Measurements from ENCODE around the gene SEPTIN14.
"Not testable (repeated sequence)": the region's sequence is repeated elsewhere in the genome, so short reads cannot be mapped to it uniquely, and the experiment has no call there.

SEPTIN14 gene

GRCh38 chr7:55778631-55779030 is 83.9 kb downstream of the SEPTIN14 start:
- DNase-seq, result no peak

- no peak for DNase-seq
Measured at GRCh38 chr7:55776196-55776595, 86.4 kb downstream of the SEPTIN14 start.

DNA sequence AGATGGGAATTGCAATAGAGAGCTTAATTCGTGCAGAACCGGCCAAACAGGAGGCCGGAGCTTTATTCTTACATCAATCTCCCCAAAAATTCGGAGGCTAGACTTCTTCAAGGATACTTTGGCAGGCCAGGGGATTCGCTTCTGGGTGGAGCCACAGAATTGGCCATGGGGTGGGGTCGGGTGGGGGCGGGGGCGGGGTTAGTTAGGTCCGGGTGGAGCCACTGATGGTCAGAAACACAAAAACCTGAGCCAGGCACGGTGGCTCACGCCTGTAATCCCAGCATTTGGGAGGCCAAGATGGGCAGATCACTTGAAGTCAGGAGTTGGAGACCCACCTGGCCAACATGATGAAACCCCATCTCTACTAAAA is 87.5 kb downstream of the SEPTIN14 start:
- DNase-seq, result no peak

DNA sequence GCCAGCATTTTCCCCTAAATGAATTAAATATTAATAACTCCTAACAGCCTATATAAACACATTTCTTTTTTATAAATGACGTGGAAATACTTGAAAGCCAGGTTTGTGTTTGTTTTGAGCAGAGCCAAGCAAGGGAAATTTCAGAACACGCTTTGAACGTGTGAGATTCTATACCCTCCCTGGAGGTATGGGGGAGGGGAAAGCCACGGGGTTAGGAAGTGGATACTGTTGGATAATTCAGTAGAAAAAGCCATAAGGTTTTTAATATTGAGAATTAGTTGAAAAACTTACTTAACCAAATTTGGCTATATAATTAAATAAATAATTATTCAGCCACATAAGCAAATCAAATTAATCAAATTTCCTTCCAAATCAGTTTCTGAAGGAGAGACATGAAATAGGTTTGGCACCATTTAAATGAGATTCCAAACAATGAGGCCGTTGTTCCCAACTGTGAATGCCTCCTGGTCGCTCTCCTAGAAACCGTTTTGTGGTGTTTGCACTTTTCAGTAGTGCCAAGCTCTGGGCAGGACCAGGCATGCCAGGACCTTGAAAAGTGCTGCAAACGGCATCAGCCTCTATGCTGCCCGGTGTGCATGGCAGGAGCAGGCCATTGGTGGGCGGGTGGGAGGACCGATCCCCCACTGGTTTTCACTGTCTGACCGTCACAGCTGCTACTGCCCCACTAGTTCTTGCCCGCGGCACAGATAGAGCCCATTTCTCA is 88.1 kb downstream of the SEPTIN14 start:
- no peak for DNase-seq

- no peak for DNase-seq
Measured at GRCh38 chr7:55770778-55771177, 91.8 kb downstream of the SEPTIN14 start.

GRCh38 chr7:55753274-55753862 is 109.2 kb downstream of the SEPTIN14 start:
- not testable (repeated sequence) for DNase-seq

- not testable (repeated sequence) for DNase-seq
Measured at GRCh38 chr7:55744706-55745105, 117.8 kb downstream of the SEPTIN14 start.
